Gastrocnemius medialis (tissue), 4 donors: Measurements from ENCODE around the gene SMIM44. TPM values are rescaled to one million over a fixed set of nuclear protein-coding genes. Genes with fewer than 3 reads are reported as not detected.
"Not testable (repeated sequence)": the region's sequence is repeated elsewhere in the genome, so short reads cannot be mapped to it uniquely, and the experiment has no call there.

Source experiments
- ATAC-seq, 2 donors: fragments of 150-250 bp; one replicate each; pipeline ENCODE4 v1.9.1; 2016
- DNase-seq, 2 donors: peaks; one replicate each; pipeline ENCODE4 v3.0.0-alpha.2; 2019
- H3K27ac ChIP-seq, 4 donors: fragments of 200-600 bp; sonication (generic); 1 replicate in 1 of 4; 2 replicates in 3 of 4; pipeline ENCODE4 v1.5.1; 2016 to 2018; ENCODE audit warnings: mild to moderate bottlenecking in 2 of 4, moderate library complexity in 1 of 4
- H3K27me3 ChIP-seq, 3 donors: fragments of 200-600 bp; sonication (generic) in 2 of 3; 1 replicate in 1 of 3; 2 replicates in 2 of 3; pipeline versions ENCODE4 v1.5.1 to v1.6.0; 2016 to 2019; ENCODE audit warnings: mild to moderate bottlenecking in 1 of 3, moderate library complexity in 1 of 3
- H3K36me3 ChIP-seq, 2 donors: fragments of 200-600 bp; sonication (generic) in 1 of 2; one replicate each; pipeline ENCODE4 v1.5.1; 2017 to 2018
- H3K4me1 ChIP-seq, 2 donors: fragments of 200-600 bp; sonication (generic) in 1 of 2; one replicate each; pipeline ENCODE4 v1.5.1; 2016 to 2017; ENCODE audit warnings: mild to moderate bottlenecking in 2 of 2
- H3K4me3 ChIP-seq, 4 donors: fragments of 200-600 bp; sonication (generic) in 3 of 4; 1 replicate in 1 of 4; 2 replicates in 3 of 4; pipeline ENCODE4 v1.5.1; 2016 to 2019; ENCODE audit warnings: mild to moderate bottlenecking in 2 of 4
- H3K9me3 ChIP-seq, 3 donors: fragments of 200-600 bp; sonication (generic) in 2 of 3; 1 replicate in 1 of 3; 2 replicates in 2 of 3; pipeline ENCODE4 v1.5.1; 2016 to 2019
- CTCF ChIP-seq, 5 experiments: fragments of 450-650 bp in 3 of 5; fragments of 200-600 bp in 2 of 5; sonication (generic) in 2 of 5; IDR thresholded peaks in 4 of 5; conservative IDR thresholded peaks in 1 of 5; 1 replicate in 4 of 5; 2 replicates in 1 of 5; pipeline ENCODE4 v1.5.1; 2016 to 2019; ENCODE audit warnings: antibody characterized with exemption in 5 of 5, mild to moderate bottlenecking in 3 of 5, moderate library complexity in 3 of 5
- POLR2A ChIP-seq, 2 donors: fragments of 450-650 bp; IDR thresholded peaks; one replicate each; pipeline ENCODE4 v1.6.1; 2017; ENCODE audit warnings: antibody characterized with exemption in 2 of 2, mild to moderate bottlenecking in 2 of 2, moderate library complexity in 2 of 2
- in situ Hi-C, 4 donors: fragments of 200-750 bp; cut with MboI; loops; one replicate each; pipeline versions ENCODE4 v1.15.0 to v1.8.0; 2017; ENCODE audit warnings: low sequenced_read_pairs in 4 of 4
- intact Hi-C: fragments of 100-400 bp; cut with DNase I; formaldehyde crosslinking; loops from one replicate; pipeline ENCODE4 v1.15.1; 2023; ENCODE audit warnings: low total_unique reads
- total RNA-seq, 4 donors: library from RNA; depleted of rRNA; stranded (reverse); fragments of >200 nt; gene quantifications; one replicate each; pipeline versions ENCODE4 v1.1.0 to v1.2.3, GENCODE V29; 2016

The SMIM44 gene
- total RNA-seq, 4 donors from 2014 or later: not detected

- H3K27ac ChIP-seq: peak overlapping the region; percentile 88 to 91 (median 89)
- H3K27me3 ChIP-seq: no peaks in the 10 kb centered on the region
- intact Hi-C loops (loop anchor here (5.0 kb wide), 1 partner anchor 92 kb away; no protein-coding TSS in a partner anchor), in situ Hi-C loops (no loop called here)
- peaks cover 0 to 62% of the 10 kb centered on the region in 2 donors for H3K36me3 ChIP-seq
- no peaks in the 10 kb centered on the region for H3K9me3 ChIP-seq
- no peak for ATAC-seq
- DNase-seq: no peak
- TF ChIP-seq POLR2A (IDR thresholded peaks at IDR 0.05): no peak
- TF ChIP-seq CTCF (IDR thresholded peaks at IDR 0.05 in 4 of 5, conservative IDR thresholded peaks at IDR 0.05 in 1 of 5): no peak
- H3K4me3 ChIP-seq: no peak overlapping the region
- H3K4me1 ChIP-seq: peaks cover 21 to 23% of the 10 kb centered on the region in 2 donors
These were observed 29.4 kb downstream of the SMIM44 start for GRCh38 chr19:3453840-3454239.

GRCh38 chr19:3452942-3453214, 30.4 kb downstream of the SMIM44 start:
- H3K9me3 ChIP-seq, in situ Hi-C loops, DNase-seq, ATAC-seq, H3K4me3 ChIP-seq, H3K27me3 ChIP-seq: not testable (repeated sequence)
- Histone ChIP-seq H3K4me1 (peaks cover 12 to 15% of the 10 kb centered on the region in 2 donors), H3K27ac (peak overlapping the region; percentile 88 to 91 (median 89)), H3K36me3 (peaks cover 0 to 68% of the 10 kb centered on the region in 2 donors)
- intact Hi-C loops: loop anchor here (5.0 kb wide), 1 partner anchor 91 kb away; no protein-coding TSS in a partner anchor

GRCh38 chr19:3452171-3452941, 30.9 kb downstream of the SMIM44 start:
- in situ Hi-C loops: no loop called here
- intact Hi-C loops: loop anchor here (5.0 kb wide), 1 partner anchor 90 kb away; no protein-coding TSS in a partner anchor
- peaks cover 0 to 67% of the 10 kb centered on the region in 2 donors for H3K36me3 ChIP-seq
- no peak for ATAC-seq
- peak overlapping the region; percentile 88 to 91 (median 89) for H3K27ac ChIP-seq
- peak in 1 of 2 donors; percentile 32 for DNase-seq
- TF ChIP-seq CTCF (IDR thresholded peaks at IDR 0.05 in 4 of 5, conservative IDR thresholded peaks at IDR 0.05 in 1 of 5) (no peak), POLR2A (IDR thresholded peaks at IDR 0.05) (no peak)
- peaks cover 8 to 13% of the 10 kb centered on the region in 2 donors for H3K4me1 ChIP-seq
- H3K4me3 ChIP-seq: no peak overlapping the region
- no peaks in the 10 kb centered on the region for H3K9me3 ChIP-seq
- H3K27me3 ChIP-seq: no peaks in the 10 kb centered on the region

GRCh38 chr19:3451451-3451866, 31.8 kb downstream of the SMIM44 start:
- peaks cover 0 to 59% of the 10 kb centered on the region in 2 donors for H3K36me3 ChIP-seq
- no peak for TF ChIP-seq POLR2A (IDR thresholded peaks at IDR 0.05)
- no peak for TF ChIP-seq CTCF (IDR thresholded peaks at IDR 0.05 in 4 of 5, conservative IDR thresholded peaks at IDR 0.05 in 1 of 5)
- DNase-seq (peak; percentile 70 to 89), ATAC-seq (peak; percentile 75 to 77)
- H3K27ac ChIP-seq: peak overlapping the region; percentile 88 to 91 (median 89)
- intact Hi-C loops: loop anchor here (1.0 to 5.0 kb wide), 4 partner anchors 22 to 89 kb away; no protein-coding TSS in a partner anchor
- H3K27me3 ChIP-seq: no peaks in the 10 kb centered on the region
- H3K4me3 ChIP-seq: no peak overlapping the region
- in situ Hi-C loops: no loop called here
- no peaks in the 10 kb centered on the region for H3K9me3 ChIP-seq
- H3K4me1 ChIP-seq: peaks cover 5 to 13% of the 10 kb centered on the region in 2 donors

GRCh38 chr19:3450796-3451411, 32.3 kb downstream of the SMIM44 start:
- in situ Hi-C loops: no loop called here
- intact Hi-C loops: loop anchor here (1.0 to 5.0 kb wide), 4 partner anchors 22 to 89 kb away; no protein-coding TSS in a partner anchor
- H3K27ac ChIP-seq: peak overlapping the region; percentile 88 to 91 (median 89)
- no peak overlapping the region for H3K4me3 ChIP-seq
- H3K27me3 ChIP-seq: no peaks in the 10 kb centered on the region
- peak in 1 of 2 donors; percentile 47 for TF ChIP-seq POLR2A (IDR thresholded peaks at IDR 0.05)
- TF ChIP-seq CTCF (IDR thresholded peaks at IDR 0.05 in 4 of 5, conservative IDR thresholded peaks at IDR 0.05 in 1 of 5): no peak
- DNase-seq (peak; percentile 80 to 93), ATAC-seq (peak; percentile 87 to 92)
- H3K36me3 ChIP-seq: peaks cover 0 to 55% of the 10 kb centered on the region in 2 donors
- H3K9me3 ChIP-seq: no peaks in the 10 kb centered on the region
- H3K4me1 ChIP-seq: peaks cover 5 to 13% of the 10 kb centered on the region in 2 donors
